ENCODE data around the gene ZDHHC11.
"Not testable (repeated sequence)": the region's sequence is repeated elsewhere in the genome, so short reads cannot be mapped to it uniquely, and the experiment has no call there.

ZDHHC11 gene

DNA sequence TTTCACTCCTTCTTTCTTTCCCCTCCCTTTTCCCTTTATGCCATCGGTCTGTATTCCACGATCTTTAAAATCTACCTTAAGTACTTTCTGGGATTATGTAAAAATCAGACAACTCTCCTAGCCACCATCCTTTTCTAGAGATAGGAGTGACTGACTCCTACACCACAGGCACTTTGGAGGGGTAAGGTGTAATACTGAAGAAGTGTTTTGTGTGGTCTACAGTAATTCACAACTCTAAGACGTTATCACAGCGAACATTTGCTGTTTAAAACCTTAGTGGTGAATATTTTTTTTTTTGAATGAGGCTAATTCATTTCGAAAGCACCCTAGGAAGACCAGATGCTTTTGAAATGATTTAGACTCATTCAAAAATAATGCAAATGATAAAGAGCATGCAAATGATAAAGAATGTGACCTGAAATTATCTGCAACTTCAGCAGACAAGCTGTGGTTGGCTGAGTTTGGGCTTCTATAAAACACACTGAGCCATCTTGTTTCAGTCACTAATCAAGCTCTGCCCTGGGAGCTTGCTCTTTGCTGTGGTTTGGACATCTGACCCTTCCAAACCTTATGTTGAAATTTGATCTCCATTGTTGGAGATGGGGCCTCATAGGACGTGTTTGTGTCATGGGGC, 52.2 kb downstream of the ZDHHC11 start:
- DNase-seq: not testable (repeated sequence)

DNA sequence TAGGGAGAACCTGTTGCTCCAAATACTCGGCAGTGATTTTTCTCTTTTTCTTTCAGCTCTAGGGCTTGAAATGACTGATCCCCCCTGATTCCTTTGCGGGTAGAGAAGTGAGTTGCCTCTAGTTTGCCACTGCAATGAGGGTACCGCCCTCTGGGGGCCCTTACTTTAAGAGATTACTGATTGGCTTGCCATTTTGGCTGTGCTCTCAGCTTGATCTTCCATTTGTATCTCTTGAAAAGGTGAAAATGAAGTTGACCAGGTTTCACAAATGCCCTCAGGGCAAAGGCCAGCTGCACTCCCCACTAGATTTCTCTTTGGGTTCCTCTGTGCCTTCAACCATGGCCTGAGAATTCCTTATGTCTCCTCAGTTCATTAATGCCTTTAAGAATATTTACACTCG, 52.8 kb downstream of the ZDHHC11 start:
- not testable (repeated sequence) for DNase-seq

DNA sequence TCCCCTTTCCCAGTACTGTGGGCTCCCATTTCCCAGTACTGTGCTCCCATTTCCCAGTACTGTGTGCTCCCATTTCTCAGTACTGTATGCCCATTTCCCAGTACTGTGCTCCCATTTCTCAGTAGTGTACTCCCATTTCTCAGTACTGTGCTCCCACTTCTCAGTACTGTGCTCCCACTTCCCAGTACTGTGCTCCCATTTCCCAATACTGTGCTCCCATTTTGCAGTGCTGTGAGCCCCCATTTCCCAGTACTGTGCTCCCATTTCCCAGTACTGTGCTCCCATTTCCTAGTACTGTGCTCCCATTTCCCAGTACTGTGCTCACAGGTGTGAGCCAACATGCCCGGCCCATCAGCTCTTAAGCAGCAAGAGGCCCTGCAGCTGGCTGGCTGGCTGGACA, 54.9 kb downstream of the ZDHHC11 start:
- DNase-seq: not testable (repeated sequence)

DNA sequence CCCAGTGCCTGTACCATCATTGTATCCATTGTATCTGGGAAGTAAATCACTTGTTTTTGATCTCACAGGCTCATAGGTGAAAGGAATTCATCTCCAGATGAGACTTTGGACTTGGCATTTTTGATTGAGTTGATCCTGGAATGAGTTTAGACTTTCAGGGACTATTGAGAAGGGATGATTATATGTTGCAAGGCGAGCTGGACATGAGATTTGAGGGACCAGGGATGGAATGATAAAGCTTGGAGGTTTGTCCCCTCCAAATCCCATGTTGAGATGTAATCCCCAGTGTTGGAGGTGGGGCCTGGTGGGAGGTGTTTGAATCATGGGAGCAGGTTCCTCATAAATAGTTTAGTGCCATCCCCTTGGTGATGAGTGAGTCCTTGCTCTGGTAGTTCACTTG, 55.8 kb downstream of the ZDHHC11 start:
- not testable (repeated sequence) for DNase-seq

DNA sequence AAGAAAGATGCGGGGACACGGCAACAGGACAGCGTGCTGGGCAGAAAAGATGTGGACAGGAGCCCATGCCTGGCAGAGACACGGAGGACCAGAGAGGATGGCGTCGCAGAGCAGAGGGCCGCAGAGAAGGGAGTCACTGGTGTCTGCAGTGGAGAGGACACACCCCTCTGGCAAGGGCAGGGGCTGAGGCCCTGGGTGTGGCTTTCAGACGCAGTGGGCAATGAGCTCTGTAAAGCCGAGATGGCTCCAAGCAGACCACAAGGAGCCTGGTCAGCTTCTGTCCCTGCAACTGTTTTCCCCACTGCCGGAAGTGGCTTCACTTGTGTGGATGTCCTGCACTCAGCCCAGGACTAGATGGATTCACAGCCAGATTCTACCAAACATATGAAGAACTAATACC, 62.1 kb downstream of the ZDHHC11 start:
- DNase-seq: not testable (repeated sequence)

DNA sequence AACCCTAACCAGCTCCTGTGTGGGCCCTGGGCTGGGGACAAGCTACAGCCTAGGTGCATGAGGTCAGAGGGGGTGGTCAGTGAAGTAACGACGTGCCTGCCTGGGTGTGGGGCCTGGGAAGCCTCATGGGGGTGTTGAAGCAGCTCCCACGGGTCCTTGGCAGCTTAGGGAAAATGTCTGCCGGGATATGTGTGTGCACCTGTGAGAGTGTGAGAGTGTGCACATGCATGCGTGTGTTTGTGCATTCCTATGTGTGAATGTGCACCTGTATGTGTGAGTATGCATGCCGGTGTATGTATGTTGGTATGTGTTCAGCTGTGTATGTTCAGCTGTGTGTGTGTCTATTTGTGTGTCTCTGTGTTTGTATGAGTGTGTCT, 62.9 kb downstream of the ZDHHC11 start:
- DNase-seq: not testable (repeated sequence)

DNA sequence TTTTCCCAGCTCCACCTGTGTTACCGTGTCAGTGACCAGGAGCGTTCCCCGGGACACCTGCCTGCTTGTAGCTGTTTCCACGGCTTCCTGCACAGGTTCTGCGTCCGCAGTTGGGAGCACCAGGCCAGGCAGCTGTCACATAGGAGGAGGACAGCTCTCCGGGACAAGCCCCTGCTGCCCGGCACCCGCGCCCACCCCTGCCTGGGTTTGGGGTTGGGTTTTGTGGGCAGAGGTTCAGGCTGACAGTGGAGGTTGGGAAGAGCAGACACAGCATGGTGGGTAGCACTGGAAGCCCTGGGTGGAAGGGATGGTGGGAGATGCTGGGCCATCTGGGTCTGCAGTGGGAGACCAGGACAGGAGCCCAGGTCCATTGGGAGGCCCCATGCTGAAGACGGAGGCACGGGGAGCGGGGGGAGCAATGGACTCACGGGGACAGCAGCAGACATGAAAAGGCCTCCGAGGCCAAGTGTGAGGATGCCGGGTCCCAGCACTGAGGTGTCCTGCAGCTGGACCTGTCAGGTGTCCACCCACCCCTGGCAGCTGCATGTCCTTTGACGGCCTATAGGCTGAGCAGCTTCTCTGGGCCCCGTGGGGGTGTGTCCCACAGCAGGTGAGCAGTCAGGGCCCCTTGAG, 63.4 kb downstream of the ZDHHC11 start:
- not testable (repeated sequence) for DNase-seq

DNA sequence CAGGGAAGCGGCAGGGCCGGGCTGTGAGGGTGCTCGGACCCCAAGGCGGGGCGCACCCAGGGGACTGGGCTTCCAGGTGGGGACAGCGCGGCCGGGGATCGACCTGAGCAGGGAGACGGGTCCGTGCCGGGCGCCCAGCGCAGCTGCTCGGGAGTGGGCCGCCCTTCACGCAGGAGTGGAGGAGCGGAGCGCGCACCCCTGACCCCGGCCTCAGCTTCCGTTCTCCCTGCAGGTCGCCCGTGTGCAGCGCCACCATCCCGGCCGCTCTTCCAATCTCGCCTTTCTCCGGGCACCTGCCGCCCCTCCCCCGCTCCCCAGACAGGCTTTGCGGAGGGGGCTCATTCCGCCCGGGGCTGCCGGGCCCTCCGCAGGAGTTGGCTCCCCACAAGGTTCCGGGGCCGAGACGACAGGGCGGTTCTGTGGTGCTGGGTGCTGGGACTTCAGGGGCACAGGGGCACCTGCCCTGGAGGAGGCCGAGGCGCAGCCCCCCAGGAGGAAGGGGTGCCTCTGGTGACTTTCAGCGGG, 65.5 kb downstream of the ZDHHC11 start:
- DNase-seq: not testable (repeated sequence)

DNA sequence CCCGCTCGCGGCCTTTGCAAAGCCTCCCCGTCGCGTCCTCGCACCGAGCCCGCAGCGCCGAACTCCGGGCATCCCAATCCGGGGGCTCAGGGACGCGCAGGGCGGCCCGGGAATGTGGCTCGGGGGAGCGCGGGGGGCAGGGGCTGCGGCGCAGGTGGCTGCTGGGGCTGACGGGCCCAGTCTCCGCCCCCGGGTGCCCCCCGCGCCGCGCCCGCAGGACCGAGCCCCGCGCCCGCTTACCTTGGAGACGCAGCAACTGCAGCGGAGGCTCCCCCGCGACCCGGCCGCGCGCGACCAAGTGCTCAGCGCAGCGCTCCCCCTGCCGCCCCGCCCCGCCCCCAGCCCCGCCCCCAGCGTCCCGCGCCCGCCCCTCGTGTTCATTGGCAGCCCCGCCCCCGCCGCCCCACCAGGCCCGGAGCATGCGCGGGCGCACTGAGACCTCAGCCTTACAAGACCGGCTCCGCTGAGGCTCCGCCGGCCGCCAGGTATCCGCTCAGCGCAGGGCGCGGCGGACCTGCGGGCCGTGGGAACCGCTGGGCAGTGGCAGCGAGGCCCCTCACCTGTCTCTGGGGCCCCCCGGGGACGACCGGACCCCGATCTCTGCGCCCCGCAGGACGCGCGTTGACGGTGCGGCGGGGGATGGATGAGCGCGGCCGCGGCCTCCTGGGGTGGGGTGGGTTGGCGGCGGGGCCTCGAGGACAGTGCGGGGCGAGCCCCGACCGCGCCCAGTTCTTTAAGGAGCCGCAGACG, 66.2 kb downstream of the ZDHHC11 start, which contains the start of gene ZDHHC11B:
Gene ZDHHC11B, minus strand, starts transcription at position 302 of the 750 bp plus-strand sequence. CDS start 17,810 bp downstream, outside the sequence.
- DNase-seq: peak; percentile 72

DNA sequence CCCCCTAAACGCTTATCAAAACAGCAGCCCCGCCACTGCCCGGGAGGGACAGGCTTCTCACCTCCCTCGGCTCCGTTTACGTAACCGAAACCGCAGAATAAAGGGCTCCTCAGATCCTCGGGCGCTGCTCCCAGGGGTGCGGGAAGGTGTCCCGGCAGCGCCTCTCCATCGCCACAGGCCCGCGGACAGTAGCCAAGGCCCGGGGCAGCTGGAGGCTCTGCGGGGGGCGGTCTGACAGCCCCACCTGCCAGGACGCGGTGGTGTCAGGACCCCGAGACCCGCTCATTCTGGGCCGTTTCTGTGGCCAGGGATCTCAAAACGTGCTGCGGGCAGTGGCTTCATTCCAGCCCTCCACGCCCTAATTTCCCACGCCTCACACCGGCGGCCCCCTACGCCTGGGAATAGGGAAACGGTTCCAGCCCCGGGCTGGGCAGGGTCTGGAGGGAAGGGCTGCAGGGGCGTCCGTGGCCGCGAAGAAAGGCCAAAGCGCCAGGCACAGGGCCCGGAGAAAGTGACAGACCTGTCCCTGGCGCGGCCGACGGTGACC, 66.8 kb downstream of the ZDHHC11 start:
- DNase-seq: not testable (repeated sequence)

DNA sequence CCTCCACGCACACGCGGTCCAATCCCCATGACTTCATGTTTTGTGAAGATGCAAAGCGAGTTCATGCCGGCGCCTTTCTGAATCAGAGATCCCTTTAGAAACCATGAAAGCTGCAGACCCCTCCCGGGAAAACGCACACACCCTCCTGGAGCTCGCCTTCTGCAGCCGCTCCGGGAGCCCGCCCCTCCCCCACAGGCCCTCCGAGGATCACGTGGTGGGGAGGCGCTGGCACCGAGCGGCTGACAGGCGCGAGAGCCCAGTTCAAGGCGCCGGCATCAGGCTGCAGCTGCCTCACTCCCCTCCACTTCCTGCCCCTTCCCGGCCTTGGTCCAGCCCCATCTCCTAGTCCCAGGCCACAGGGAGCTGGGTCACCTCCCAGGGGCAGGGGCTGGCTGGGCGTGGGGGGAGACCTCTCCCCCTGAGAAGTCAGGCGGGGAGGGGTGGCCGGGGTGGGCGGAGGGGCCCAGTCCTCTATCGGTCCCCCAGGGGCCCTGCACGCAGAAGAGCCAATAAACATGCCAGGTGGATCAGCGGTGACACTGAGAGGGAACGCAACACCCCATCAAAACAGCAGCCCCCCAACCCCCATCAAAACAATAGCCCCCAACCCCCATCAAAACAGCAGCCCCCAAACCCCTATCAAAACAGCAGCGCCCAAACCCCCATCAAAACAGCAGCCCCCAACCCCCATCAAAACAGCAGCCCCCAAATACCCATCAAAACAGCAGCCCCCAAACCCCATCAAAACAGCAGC, 67.6 kb downstream of the ZDHHC11 start:
- DNase-seq: not testable (repeated sequence)

DNA sequence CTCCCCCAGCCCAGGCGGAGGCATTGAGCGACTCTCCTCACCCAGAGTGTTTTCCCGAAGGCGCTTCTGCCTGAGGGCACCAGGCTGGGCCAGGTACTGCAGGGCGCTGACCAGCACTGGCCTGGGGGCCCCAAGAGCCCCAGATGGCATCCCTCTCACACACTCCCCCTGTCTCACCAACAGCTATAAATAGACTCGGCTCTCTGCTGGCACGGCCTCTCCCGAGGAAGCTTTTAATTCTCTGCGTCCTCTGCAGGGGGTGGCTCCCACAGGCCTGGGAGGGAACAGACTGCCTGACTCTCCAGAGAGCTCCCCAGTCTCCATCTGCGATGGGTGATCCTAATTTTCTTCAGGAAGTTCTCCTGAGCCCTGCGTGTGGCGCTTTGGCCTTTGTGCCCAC, 68.4 kb downstream of the ZDHHC11 start:
- not testable (repeated sequence) for DNase-seq

DNA sequence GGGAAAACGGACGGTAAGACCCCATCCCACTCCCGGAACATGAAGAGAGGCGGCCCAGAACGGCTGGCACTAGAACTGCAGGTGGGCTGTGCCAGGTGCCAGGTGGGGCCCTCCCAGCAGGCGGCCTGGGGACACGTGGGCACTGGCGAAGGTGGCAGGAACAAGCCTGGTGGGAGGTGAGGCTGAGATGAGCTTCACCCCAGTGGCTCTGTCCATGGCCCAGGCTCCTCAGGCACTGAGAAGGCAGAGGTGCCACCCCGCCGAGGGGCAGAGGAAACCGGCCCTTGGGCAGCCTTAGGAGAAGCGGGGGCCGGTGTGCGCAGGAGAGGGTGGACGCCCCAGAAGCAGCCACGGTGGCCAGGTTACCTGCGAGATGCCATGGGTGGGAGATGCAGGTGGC, 70.2 kb downstream of the ZDHHC11 start:
- DNase-seq: not testable (repeated sequence)

DNA sequence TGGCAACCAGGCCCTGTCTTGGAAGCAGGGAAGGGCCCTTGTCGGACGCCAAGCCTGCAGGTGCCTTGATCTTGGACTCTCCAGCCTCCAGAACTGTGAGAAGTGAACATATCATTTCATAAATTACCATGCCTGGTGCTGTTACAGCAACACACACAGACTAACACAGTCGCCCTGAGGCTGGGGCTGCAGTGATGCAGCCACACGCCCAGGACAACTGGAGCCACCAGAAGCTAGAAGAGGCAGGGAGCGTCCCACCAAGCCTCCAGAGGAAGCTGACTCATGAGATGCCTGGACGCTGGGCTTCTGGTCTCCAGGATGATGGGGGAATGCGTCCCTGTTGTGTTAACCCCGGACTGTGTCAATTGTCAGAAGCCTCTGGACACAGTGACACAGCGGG, 71.8 kb downstream of the ZDHHC11 start:
- DNase-seq: not testable (repeated sequence)

DNA sequence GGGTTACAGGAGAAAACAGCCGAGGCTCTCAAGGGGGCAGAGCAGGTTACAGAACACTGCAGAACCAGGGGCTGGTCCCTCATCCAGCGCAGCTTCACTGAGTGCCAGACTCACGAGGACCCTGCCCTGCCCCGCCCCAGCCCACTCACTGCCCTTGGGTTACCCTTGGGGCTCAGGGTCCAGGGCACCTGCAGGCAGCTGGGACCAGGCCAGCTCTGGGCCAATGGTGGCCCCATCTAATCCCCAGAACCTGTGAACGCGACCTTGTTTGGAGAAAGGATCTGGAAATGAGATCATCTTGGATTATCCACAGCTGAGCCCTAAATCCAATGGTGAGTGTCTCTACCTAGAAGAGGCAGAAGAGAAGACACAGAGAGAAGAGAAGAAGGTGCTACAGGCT, 72.4 kb downstream of the ZDHHC11 start:
- not testable (repeated sequence) for DNase-seq

DNA sequence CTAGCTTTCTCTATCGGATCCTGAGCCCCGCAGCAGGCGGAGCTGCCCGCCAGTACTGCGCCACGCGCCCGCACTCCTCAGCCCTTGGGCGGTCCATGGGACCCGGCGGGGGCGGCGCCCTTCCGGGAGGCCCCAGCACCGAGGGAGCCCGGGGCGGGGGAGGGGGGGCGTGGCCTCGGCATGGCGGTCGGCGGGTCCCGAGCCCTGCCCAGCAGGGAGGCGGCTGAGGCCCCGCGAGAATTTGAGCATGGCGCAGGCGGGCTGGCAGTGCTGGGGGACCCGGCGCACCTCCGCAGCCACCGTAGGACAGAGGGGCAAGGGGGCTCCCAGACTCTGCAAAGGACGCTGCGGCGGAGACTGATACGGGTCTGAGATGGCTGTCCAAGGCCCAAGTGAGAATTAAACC, 73.0 kb downstream of the ZDHHC11 start:
- DNase-seq: no peak

DNA sequence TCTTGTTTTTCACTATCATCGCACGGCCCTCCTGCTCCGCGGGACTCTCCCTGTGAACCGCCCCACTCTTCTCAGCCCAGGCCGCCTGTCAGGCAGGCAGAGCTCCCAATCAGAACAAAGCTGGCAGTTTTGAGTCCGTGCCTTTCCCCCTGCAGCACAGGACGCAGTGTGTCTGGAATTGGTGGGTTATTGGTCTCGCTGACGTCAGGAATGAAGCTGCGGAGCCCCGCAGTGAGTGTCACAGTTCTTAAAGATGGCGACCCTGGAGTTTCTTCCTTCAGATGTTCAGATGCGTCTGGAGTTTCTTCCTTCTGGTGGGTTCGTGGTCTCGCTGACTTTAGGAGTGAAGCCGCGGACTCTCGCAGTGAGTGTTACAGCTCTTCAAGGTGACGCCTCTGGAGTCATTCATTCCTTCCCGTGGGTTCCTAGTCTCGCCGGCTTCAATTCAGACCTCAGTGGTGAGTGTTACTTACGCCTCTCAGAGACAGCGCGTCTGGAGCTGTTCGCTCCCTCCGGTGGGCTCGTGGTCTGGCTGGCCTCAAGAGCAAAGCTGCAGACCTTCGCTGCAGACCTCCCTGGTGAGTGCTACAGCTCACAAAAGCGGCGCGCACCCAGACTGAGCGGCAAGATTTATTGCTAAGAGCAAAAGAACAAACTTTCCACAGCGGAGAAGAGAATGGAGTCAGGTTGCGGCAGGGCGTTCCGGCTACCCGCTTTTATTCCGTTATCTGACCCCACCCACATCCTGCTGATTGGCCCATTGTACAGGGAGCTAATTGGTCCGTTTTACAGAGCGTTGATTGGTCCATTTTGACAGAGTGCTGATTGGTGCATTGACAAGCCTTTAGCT, 73.7 kb downstream of the ZDHHC11 start:
- DNase-seq: no peak

DNA sequence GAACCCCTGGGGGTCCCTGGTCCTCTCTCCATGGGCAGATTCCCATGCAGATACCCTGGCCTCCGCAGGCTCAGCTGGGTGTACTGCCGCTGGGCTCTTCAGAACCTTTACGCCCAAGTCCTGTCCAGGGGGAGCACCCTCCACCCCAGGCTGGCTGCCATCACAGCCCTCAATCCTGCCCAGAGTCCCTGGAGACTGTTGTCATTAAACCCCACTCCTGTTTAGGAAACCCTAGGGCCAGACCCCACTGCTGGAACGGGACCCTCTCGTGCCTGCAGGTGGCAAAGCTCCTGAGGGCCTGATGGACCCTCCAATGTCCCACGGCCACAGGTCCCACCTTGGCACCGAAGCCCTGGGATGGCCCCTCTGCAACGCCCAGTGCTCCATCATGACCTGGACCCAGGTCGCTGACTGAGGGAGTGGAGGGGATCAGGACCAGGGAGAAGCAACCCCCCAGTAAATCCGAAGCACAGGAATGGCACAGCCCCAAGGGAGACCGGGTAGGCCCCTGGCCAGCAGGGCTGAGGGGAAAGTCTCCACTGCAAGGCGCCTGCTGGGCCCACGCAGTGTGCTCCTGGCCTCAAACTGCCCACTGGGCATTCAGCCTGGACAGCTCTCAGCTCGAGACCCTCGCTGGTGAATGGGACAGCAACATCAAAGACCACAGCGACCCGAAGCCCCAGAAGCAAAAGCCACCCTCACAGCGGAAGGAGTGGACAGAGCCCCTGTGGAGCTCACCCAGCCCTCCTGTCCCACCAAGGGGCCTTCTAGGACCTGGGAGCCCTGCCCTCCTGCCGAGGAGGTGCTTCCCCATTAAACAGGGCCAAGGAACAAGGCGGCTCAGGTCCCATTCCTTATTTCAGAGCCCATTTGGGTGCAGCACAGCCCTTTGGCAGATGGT, 74.6 kb downstream of the ZDHHC11 start:
- DNase-seq: no peak

DNA sequence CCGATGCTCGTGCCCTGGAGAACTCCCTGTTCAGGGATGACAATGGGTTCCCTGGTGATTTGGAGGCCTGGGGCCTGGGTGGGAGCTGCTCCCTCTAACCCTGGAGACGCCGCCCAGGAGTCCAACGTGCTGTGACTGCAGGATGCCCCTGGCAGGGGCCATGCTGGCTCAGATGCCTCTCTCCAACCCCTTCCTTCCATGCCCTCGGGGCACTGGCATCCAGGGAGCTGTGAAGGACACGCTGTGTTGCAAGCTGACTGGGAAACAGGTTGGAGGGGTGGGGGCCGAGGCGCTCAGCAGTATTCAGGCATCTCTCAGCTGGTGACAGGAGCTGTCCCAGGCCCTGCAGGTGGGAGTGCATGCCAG, 75.2 kb downstream of the ZDHHC11 start:
- DNase-seq: not testable (repeated sequence)

DNA sequence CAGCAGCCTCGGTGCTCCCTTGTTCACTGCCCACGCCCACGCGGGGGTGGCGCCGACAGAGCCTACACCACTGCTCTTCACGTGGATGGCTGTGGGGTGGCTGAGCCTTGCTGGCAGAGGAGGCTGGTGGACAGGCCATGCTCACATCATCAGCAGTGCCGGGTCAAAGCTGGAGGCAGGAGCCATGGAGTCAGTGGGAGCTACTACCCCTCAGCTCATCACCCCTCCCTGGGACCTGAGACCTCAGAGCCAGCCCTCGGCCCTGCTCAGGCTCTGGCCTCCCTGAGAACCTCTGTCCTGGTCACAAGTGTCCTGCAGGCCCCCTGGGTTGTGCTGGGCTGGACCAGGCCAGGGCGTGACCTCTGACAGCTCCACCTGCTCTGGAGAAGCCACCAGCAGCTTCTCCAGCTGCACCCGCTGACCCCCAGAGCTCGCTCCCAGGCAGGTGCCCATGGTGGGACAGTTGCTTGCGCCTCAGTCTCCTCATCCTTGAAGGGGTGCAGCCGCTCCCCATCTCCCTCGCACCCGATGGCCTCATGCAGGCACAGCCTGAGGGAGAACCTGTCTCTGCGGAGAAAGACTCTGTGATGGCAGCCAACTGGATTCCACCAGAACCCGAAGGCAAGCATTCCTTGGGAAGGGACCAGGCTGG, 75.8 kb downstream of the ZDHHC11 start:
- not testable (repeated sequence) for DNase-seq
